Gastrocnemius medialis (tissue), 4 donors: ENCODE results near the gene NPHS2.

ENCODE experiments used
- POLR2A ChIP-seq, 2 donors: fragments of 450-650 bp; IDR thresholded peaks; one replicate each; pipeline ENCODE4 v1.6.1; 2017; ENCODE audit warnings: antibody characterized with exemption in 2 of 2, mild to moderate bottlenecking in 2 of 2, moderate library complexity in 2 of 2
- TF ChIP-seq, protein P1 (sequence below), 5 experiments: fragments of 450-650 bp in 3 of 5; fragments of 200-600 bp in 2 of 5; sonication (generic) in 2 of 5; IDR thresholded peaks in 4 of 5; conservative IDR thresholded peaks in 1 of 5; 1 replicate in 4 of 5; 2 replicates in 1 of 5; pipeline ENCODE4 v1.5.1; 2016 to 2019; ENCODE audit warnings: antibody characterized with exemption in 5 of 5, mild to moderate bottlenecking in 3 of 5, moderate library complexity in 3 of 5

DNA sequence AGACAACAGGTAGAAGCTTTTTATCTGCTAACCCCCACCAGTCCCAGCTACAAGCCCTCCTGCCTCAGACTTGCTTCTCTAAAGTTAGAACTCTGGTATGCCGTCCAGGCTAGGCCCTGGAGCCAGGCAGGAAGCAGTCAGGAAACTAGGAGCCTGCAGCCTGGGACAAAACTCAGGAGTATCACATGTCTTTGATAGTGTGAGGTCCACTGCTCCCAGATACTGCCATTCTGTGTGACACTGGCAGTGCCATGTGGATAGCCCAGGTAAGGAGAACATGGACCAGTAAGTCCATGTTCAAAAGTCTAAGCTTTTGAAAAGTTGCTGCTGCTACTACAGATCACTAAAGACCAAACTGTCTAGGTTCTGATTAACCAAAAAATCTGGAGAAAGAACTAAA, 45.4 kb downstream of the NPHS2 start:
- TF ChIP-seq, protein P1, sequence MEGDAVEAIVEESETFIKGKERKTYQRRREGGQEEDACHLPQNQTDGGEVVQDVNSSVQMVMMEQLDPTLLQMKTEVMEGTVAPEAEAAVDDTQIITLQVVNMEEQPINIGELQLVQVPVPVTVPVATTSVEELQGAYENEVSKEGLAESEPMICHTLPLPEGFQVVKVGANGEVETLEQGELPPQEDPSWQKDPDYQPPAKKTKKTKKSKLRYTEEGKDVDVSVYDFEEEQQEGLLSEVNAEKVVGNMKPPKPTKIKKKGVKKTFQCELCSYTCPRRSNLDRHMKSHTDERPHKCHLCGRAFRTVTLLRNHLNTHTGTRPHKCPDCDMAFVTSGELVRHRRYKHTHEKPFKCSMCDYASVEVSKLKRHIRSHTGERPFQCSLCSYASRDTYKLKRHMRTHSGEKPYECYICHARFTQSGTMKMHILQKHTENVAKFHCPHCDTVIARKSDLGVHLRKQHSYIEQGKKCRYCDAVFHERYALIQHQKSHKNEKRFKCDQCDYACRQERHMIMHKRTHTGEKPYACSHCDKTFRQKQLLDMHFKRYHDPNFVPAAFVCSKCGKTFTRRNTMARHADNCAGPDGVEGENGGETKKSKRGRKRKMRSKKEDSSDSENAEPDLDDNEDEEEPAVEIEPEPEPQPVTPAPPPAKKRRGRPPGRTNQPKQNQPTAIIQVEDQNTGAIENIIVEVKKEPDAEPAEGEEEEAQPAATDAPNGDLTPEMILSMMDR (IDR thresholded peaks at IDR 0.05 in 4 of 5, conservative IDR thresholded peaks at IDR 0.05 in 1 of 5), result no peak
- TF ChIP-seq POLR2A (IDR thresholded peaks at IDR 0.05), result no peak
